ENCODE results near the gene KRT81. TPM values are rescaled to one million over a fixed set of nuclear protein-coding genes. Genes with fewer than 3 reads are reported as not detected.

The KRT81 gene
- total and polyA plus RNA-seq, 2 donors (not counting 1 experiment from before 2014, with no cell fraction given) = not detected

DNA sequence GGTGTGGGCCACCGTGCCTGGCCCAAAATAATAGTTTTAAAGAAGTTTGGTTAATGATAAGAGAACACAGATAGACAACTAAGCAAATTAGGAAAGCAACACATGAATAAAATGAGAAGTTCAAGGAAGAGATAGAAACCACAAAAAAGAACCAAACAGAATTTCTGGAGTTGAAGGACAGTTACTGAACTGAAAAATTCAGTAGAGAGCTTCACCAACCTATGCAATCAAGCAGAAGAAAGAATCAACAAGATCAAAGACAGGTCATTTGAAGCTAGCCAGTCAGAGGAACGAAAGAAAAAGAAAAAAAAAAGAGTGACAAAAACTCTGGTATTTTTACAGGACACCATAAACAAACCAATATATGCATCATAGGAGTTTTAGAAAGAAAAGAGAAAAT lies 45.3 kb upstream of the KRT81 start:
- H3K27me3 ChIP-seq (ENCODE audit: control insufficient read depth, insufficient read depth, low read length) = peaks cover 21% of the 10 kb centered on the region
- no peak for TF ChIP-seq EZH2 (IDR thresholded peaks at IDR 0.05; ENCODE audit: low read length, missing control alignments)
- TF ChIP-seq, protein P1, sequence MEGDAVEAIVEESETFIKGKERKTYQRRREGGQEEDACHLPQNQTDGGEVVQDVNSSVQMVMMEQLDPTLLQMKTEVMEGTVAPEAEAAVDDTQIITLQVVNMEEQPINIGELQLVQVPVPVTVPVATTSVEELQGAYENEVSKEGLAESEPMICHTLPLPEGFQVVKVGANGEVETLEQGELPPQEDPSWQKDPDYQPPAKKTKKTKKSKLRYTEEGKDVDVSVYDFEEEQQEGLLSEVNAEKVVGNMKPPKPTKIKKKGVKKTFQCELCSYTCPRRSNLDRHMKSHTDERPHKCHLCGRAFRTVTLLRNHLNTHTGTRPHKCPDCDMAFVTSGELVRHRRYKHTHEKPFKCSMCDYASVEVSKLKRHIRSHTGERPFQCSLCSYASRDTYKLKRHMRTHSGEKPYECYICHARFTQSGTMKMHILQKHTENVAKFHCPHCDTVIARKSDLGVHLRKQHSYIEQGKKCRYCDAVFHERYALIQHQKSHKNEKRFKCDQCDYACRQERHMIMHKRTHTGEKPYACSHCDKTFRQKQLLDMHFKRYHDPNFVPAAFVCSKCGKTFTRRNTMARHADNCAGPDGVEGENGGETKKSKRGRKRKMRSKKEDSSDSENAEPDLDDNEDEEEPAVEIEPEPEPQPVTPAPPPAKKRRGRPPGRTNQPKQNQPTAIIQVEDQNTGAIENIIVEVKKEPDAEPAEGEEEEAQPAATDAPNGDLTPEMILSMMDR (conservative IDR thresholded peaks at IDR 0.05 in 1 of 2, IDR thresholded peaks at IDR 0.05 in 1 of 2; ENCODE audit: low read depth in 1 of 2, low read length in 2 of 2) = no peak
- H3K4me1 ChIP-seq (ENCODE audit: control insufficient read depth, extremely low read depth, insufficient read depth, low read length) = no peaks in the 10 kb centered on the region

DNA sequence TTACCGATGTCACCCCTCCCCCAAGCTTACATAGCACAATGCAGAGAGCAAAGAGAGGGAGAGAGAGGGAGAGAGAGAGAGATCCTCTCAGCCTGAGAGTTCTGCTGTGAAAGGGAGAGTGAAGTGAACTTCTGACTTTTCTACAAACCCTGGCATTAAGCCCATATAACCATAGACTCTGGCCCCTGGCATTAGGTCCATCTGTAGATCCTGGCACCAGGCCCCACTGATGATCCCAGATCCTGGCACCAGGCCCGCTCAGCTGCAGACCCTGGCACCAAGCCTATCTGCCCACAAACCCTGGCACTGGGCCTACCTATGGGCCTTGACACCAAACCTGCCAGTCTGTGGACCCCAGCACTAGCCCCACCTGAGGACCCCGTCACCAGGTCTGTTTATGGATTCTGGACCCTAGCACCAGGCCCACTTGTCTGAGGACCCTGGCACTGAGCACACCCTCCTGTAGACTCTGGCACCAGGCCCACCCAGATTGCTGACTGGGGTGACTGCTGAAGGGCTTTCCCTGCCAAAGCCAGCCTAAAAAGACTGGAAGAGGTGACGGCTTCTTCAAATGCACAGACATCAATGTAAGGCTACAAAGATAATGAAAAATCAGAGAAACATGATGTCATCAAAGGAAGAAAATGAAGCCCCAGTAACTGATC lies 44.4 kb upstream of the KRT81 start:
- no peak overlapping the region for H2AFZ ChIP-seq (ENCODE audit: low read length)
- H3K27ac ChIP-seq (ENCODE audit: insufficient read depth, low read length) = no peak overlapping the region
- H3K4me1 ChIP-seq (ENCODE audit: control insufficient read depth, extremely low read depth, insufficient read depth, low read length) = no peaks in the 10 kb centered on the region
- no peak for DNase-seq (ENCODE audit: low read depth in 2 of 2)
- no peaks in the 10 kb centered on the region for H3K9me3 ChIP-seq (ENCODE audit: control insufficient read depth, insufficient read depth, low read depth, low read length)
- no peaks in the 10 kb centered on the region for H3K36me3 ChIP-seq (ENCODE audit: control insufficient read depth, insufficient read depth, low read length)
- H3K27me3 ChIP-seq (ENCODE audit: control insufficient read depth, insufficient read depth, low read length) = peaks cover 19% of the 10 kb centered on the region
- no peak overlapping the region for H3K9ac ChIP-seq (ENCODE audit: insufficient read depth, low read length)
- no peak overlapping the region for H3K4me3 ChIP-seq (replicated peaks in 1 of 4; ENCODE audit: control extremely low read depth in 1 of 4, insufficient read depth in 1 of 4, low read depth in 3 of 4, low read length in 4 of 4)
- no peaks in the 10 kb centered on the region for H4K20me1 ChIP-seq (ENCODE audit: control insufficient read depth, extremely low read depth, insufficient read depth, low read length)
- H3K4me2 ChIP-seq (ENCODE audit: extremely low read depth, insufficient read depth, low read length) = no peak overlapping the region
- no peaks in the 10 kb centered on the region for H3K79me2 ChIP-seq (ENCODE audit: control insufficient read depth, insufficient read depth, low read length)
- TF ChIP-seq, protein P1 (conservative IDR thresholded peaks at IDR 0.05 in 1 of 2, IDR thresholded peaks at IDR 0.05 in 1 of 2; ENCODE audit: low read depth in 1 of 2, low read length in 2 of 2) = no peak
- TF ChIP-seq EZH2 (IDR thresholded peaks at IDR 0.05; ENCODE audit: low read length, missing control alignments) = no peak

More for the DNA sequence above, 45.3 kb upstream of the KRT81 start:
- Histone ChIP-seq H3K9me3 (ENCODE audit: control insufficient read depth, insufficient read depth, low read depth, low read length) (no peaks in the 10 kb centered on the region), H3K4me3 (replicated peaks in 1 of 4; ENCODE audit: control extremely low read depth in 1 of 4, insufficient read depth in 1 of 4, low read depth in 3 of 4, low read length in 4 of 4) (no peak overlapping the region), H3K27ac (ENCODE audit: insufficient read depth, low read length) (no peak overlapping the region), H3K79me2 (ENCODE audit: control insufficient read depth, insufficient read depth, low read length) (no peaks in the 10 kb centered on the region), H4K20me1 (ENCODE audit: control insufficient read depth, extremely low read depth, insufficient read depth, low read length) (no peaks in the 10 kb centered on the region), H3K4me2 (ENCODE audit: extremely low read depth, insufficient read depth, low read length) (no peak overlapping the region), H3K36me3 (ENCODE audit: control insufficient read depth, insufficient read depth, low read length) (no peaks in the 10 kb centered on the region), H3K9ac (ENCODE audit: insufficient read depth, low read length) (no peak overlapping the region), H2AFZ (ENCODE audit: low read length) (no peak overlapping the region)
- no peak for DNase-seq (ENCODE audit: low read depth in 2 of 2)

DNA sequence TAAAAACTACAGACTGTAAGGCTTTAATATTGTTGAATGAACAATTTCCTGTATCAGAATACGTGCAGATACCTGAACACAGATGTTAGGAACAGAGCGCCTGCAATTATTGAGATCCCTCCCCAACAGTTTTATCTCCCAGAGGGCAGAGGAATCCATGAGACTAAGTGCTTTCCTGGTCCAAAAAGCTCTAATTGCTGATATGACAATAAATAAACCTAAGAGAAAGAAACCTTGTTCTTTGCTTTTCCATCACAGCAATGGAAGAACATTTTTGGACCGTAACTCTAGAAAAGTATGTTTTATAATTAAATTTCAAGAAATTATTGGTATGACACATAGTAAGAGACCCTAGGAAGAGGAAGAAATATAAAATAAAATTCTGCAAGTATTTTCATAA lies 42.9 kb upstream of the KRT81 start:
- TF ChIP-seq, protein P1 (conservative IDR thresholded peaks at IDR 0.05 in 1 of 2, IDR thresholded peaks at IDR 0.05 in 1 of 2; ENCODE audit: low read depth in 1 of 2, low read length in 2 of 2) = no peak
- TF ChIP-seq EZH2 (IDR thresholded peaks at IDR 0.05; ENCODE audit: low read length, missing control alignments) = no peak
- H3K27ac ChIP-seq (ENCODE audit: insufficient read depth, low read length) = no peak overlapping the region
- H3K79me2 ChIP-seq (ENCODE audit: control insufficient read depth, insufficient read depth, low read length) = no peaks in the 10 kb centered on the region
- H3K36me3 ChIP-seq (ENCODE audit: control insufficient read depth, insufficient read depth, low read length) = no peaks in the 10 kb centered on the region
- no peak overlapping the region for H3K9ac ChIP-seq (ENCODE audit: insufficient read depth, low read length)
- H3K4me2 ChIP-seq (ENCODE audit: extremely low read depth, insufficient read depth, low read length) = no peak overlapping the region
- no peak for DNase-seq (ENCODE audit: low read depth in 2 of 2)
- H4K20me1 ChIP-seq (ENCODE audit: control insufficient read depth, extremely low read depth, insufficient read depth, low read length) = no peaks in the 10 kb centered on the region
- no peak overlapping the region for H2AFZ ChIP-seq (ENCODE audit: low read length)
- no peaks in the 10 kb centered on the region for H3K9me3 ChIP-seq (ENCODE audit: control insufficient read depth, insufficient read depth, low read depth, low read length)
- no peaks in the 10 kb centered on the region for H3K4me1 ChIP-seq (ENCODE audit: control insufficient read depth, extremely low read depth, insufficient read depth, low read length)
- H3K27me3 ChIP-seq (ENCODE audit: control insufficient read depth, insufficient read depth, low read length) = peaks cover 18% of the 10 kb centered on the region
- no peak overlapping the region for H3K4me3 ChIP-seq (replicated peaks in 1 of 4; ENCODE audit: control extremely low read depth in 1 of 4, insufficient read depth in 1 of 4, low read depth in 3 of 4, low read length in 4 of 4)
